Hepatocyte (in vitro differentiated cells): ENCODE data around the gene CFAP99.

Experiments
- CTCF ChIP-seq: fragments of 200-600 bp; sonication (generic); IDR thresholded peaks from 2 replicates; pipeline ENCODE4 v1.5.1; 2016; ENCODE audit warnings: antibody characterized with exemption, mild to moderate bottlenecking; ENCODE audit not compliant: poor library complexity
- EZH2 ChIP-seq: fragments of 200-600 bp; sonication (generic); IDR thresholded peaks from 2 replicates; pipeline ENCODE4 v1.6.1; 2016; ENCODE audit warnings: antibody characterized with exemption, mild to moderate bottlenecking, borderline replicate concordance
- EZH2phosphoT487 ChIP-seq: fragments of 200-600 bp; sonication (generic); IDR thresholded peaks from one replicate; pipeline ENCODE4 v1.6.1; 2018; ENCODE audit warnings: antibody characterized with exemption, mild to moderate bottlenecking, low read depth, moderate library complexity; ENCODE audit not compliant: unreplicated experiment, severe bottlenecking

GRCh38 chr4:2469192-2469984, 50.6 kb downstream of the CFAP99 start:
- TF ChIP-seq CTCF (no peak), EZH2 (no peak), EZH2phosphoT487 (no peak)
